Ovary (tissue), 3 donors: ENCODE results near the gene DYNC1I1.

ENCODE experiments used
- CTCF ChIP-seq, 3 donors: fragments of 450-650 bp in 2 of 3; fragments of 200-600 bp in 1 of 3; IDR thresholded peaks; one replicate each; pipeline versions ENCODE4 v1.5.1 to v1.8.0; 2016 to 2022; ENCODE audit warnings: antibody characterized with exemption in 3 of 3, mild to moderate bottlenecking in 1 of 3
- EP300 ChIP-seq: sonication (generic); formaldehyde crosslinking; IDR thresholded peaks from one replicate; pipeline ENCODE4 v1.6.1; 2017; ENCODE audit warnings: antibody characterized with exemption
- POLR2A ChIP-seq: fragments of 450-650 bp; IDR thresholded peaks from one replicate; pipeline ENCODE4 v1.6.1; 2017; ENCODE audit warnings: antibody characterized with exemption, mild to moderate bottlenecking, moderate library complexity
- donor health status: DM: no; HTN: no; CAD: no.

- TF ChIP-seq CTCF (IDR thresholded peaks at IDR 0.05) (no peak), POLR2A (no peak), EP300 (no peak)
These were observed 249.2 kb downstream of the DYNC1I1 start for GRCh38 chr7:96021568-96021967.
